ENCODE results near the gene GALNT12.

Gene GALNT12

DNA sequence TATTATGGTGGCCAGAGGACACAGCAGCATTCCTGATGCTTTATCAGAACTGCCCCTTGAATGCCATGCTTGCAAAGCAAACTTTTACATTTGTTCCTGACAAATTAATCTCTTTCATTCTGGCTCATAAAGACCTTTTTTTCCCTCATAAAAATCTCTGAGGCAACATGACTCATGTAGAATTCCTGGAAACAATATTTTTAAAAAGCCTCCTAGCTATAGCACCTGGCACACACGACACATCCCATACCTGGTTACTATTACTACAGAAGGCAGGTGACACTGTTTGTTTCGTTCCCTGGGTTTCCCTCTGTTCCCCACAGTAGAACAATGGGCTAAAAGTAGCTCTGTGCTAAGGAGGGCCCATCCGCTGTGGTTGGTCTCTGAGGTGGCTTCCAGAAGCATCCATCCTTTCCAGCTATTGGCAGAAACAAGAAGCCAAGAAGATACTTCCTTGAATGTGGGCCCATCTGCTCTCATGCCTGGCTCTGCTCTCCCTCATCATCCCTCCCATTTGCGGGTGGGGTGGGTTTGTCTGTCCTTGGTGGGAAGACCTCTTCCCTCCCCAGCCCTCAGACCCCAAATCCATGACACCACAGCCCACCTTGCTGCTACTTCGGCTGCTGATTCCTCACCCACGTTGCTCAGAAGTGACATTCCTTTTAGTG, 59.1 kb downstream of the GALNT12 start:
- no peaks in the 10 kb centered on the region for H3K36me3 ChIP-seq (ENCODE audit: insufficient read depth, low read length)
- no peaks in the 10 kb centered on the region for H3K9me3 ChIP-seq (ENCODE audit: insufficient read depth, low read depth, low read length)
- no peaks in the 10 kb centered on the region for H3K27me3 ChIP-seq (ENCODE audit: insufficient read depth, low read length)
- 80% methylated on average over 5 of the region's 6 CpGs for WGBS
- H3K4me3 ChIP-seq (ENCODE audit: low read length) = no peak overlapping the region
- H3K27ac ChIP-seq (ENCODE audit: low read depth, low read length) = no peak overlapping the region
- H3K4me1 ChIP-seq (ENCODE audit: insufficient read depth, low read length) = no peaks in the 10 kb centered on the region
- no peak overlapping the region for H3K9ac ChIP-seq (ENCODE audit: low read depth, low read length)

DNA sequence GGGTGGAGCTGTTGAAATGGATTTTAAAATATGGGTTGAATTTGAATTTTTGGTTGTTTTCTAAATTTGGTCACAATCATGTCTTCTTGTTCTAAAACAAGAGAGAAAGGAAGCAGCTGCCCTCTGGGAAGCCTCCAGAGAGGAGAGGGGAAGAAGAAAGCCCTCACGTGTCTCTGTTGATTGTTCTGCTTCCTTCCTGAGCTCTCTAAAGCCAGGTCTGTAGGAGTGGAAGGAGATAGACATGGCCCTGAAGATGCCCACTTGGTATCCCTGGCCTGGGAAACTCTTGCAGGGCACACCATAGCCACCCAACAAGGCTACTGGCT, 59.6 kb downstream of the GALNT12 start:
- no peaks in the 10 kb centered on the region for H3K36me3 ChIP-seq (ENCODE audit: insufficient read depth, low read length)
- no peak overlapping the region for H3K4me3 ChIP-seq (ENCODE audit: low read length)
- WGBS = 74% methylated on average over 1 of the region's 1 CpG
- H3K27ac ChIP-seq (ENCODE audit: low read depth, low read length) = no peak overlapping the region
- no peaks in the 10 kb centered on the region for H3K4me1 ChIP-seq (ENCODE audit: insufficient read depth, low read length)
- no peaks in the 10 kb centered on the region for H3K27me3 ChIP-seq (ENCODE audit: insufficient read depth, low read length)
- H3K9me3 ChIP-seq (ENCODE audit: insufficient read depth, low read depth, low read length) = no peaks in the 10 kb centered on the region
- no peak overlapping the region for H3K9ac ChIP-seq (ENCODE audit: low read depth, low read length)

DNA sequence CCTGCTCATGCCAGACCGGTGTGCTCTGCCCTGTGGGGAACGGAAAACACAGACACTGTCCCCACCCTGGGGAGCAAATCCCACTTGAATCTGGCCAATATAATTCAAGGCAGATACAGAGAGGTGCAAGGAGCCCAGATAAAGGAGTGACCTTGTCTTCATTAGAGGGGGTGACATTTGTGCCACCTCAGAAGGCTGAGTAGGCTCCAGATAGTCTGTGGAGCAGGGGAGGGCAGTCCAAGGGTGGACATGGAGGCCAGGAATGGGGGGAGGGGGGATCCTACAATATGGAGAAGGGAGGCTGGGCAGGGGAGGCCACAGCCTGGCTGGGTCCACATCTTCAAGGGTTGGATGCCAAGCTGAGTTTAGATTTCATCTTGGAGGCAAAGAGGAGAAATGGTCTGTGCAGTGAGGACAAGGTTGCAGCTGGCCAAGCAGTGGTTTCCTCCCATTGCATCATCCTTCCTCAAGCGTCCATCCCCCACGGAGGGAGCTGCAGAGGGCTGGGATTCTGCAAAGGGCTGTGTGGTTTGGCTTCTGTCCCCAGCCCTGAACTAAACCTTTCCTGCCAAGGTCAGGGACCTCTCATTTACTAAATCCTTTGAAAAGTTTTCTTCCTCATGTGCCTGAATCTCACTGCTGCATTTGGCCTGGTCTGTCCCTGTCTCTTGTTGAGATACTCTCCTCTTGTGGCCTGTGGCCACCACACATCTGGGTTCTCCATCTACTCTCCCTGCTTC, 60.1 kb downstream of the GALNT12 start:
- Histone ChIP-seq H3K36me3 (ENCODE audit: insufficient read depth, low read length) (no peaks in the 10 kb centered on the region), H3K4me1 (ENCODE audit: insufficient read depth, low read length) (no peaks in the 10 kb centered on the region), H3K9ac (ENCODE audit: low read depth, low read length) (no peak overlapping the region), H3K27ac (ENCODE audit: low read depth, low read length) (no peak overlapping the region), H3K9me3 (ENCODE audit: insufficient read depth, low read depth, low read length) (no peaks in the 10 kb centered on the region), H3K27me3 (ENCODE audit: insufficient read depth, low read length) (no peaks in the 10 kb centered on the region), H3K4me3 (ENCODE audit: low read length) (no peak overlapping the region)
- WGBS = 80% methylated on average over 4 of the region's 4 CpGs

DNA sequence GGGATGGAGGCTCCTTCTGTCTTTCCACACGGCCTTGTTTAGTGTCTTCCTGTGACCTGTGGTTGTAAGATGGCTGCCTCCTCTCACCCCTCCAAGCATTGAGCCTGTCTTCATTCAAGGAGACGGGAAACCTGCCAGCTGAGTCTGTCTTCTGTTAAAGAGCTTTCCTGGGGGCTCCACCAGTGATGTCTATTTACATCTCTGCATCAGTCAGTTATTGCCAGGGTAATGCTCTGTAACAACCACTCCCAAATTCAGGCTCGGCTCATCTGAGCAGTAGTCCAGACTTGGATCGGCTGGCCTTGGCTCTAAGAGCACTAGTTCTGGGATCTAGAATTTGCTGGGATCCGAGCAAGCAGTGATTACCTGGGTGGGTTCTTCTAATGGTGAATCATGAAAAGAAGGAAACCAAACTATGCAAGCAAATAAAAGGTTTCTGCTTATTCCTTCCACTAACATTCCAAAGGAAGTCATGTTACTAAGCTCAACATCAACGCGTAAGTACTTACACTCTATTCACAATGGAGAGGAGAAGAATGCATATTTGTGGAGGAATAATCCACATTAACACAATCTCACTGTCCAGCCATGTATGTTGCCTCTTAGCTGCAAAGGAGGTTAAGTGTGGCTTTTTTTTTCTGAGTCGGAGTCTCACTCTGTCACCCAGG, 61.7 kb downstream of the GALNT12 start:
- Histone ChIP-seq H3K9ac (ENCODE audit: low read depth, low read length) (no peak overlapping the region), H3K27ac (ENCODE audit: low read depth, low read length) (no peak overlapping the region), H3K4me1 (ENCODE audit: insufficient read depth, low read length) (no peaks in the 10 kb centered on the region), H3K9me3 (ENCODE audit: insufficient read depth, low read depth, low read length) (no peaks in the 10 kb centered on the region), H3K27me3 (ENCODE audit: insufficient read depth, low read length) (no peaks in the 10 kb centered on the region), H3K36me3 (ENCODE audit: insufficient read depth, low read length) (no peaks in the 10 kb centered on the region), H3K4me3 (ENCODE audit: low read length) (no peak overlapping the region)
- 91% methylated on average over 6 of the region's 8 CpGs for WGBS

DNA sequence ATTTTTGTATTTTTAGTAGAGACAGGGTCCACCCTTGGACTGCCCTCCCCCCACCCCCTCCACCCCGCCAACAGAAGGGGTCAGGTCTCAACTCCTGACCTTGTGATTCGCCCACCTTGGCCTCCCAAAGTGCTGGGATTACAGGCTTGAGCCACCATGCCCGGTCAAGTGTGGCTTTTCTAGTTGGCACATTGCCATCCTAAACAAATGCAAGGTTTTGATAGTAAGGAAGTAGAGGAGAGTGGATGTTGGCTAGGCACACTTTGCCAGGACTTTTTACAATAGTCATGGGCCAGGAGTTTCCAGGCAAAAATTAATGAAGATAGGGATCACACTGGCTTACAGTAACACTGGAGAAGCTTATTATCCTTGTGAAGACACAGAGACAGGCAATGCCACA, 62.4 kb downstream of the GALNT12 start:
- Histone ChIP-seq H3K36me3 (ENCODE audit: insufficient read depth, low read length) (no peaks in the 10 kb centered on the region), H3K9ac (ENCODE audit: low read depth, low read length) (no peak overlapping the region), H3K9me3 (ENCODE audit: insufficient read depth, low read depth, low read length) (no peaks in the 10 kb centered on the region), H3K27ac (ENCODE audit: low read depth, low read length) (no peak overlapping the region), H3K4me1 (ENCODE audit: insufficient read depth, low read length) (no peaks in the 10 kb centered on the region), H3K4me3 (ENCODE audit: low read length) (no peak overlapping the region), H3K27me3 (ENCODE audit: insufficient read depth, low read length) (no peaks in the 10 kb centered on the region)
- 86% methylated on average over 3 of the region's 3 CpGs for WGBS

DNA sequence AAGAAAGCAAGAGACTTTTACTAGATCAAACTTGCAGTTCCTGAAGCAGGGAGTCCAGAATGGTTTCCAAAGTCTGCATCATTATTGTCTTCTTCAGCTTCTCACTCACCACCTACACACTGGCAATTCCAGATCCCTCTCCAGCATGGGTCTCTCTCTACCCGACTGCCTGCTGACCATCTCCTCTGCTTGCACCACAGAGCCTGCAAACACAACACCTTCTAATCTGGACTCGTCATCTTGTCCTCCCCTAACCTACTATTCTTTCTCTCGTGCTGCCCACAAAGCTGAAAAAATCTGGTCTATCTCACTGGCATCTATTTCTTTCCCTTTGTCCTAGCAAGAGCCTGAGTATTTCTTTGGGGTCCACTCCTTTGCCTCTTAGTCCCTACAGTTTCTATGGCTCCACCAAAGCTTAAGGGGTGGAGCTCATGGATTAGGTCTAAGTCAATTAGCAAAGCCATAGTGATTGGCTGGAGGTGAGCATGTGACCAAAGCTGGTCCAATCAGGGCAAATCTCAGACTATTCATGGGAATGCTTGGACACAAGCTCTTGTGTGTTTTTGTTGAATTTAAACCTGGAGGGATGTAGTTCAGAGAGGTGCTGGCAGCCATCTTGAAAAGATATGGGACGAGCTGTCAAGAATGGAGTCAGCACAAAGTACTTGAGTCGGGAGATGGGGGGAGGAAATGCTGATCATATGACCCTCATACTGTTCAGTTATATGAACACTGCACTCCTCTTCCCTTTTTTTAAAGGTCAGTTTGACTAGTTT, 63.5 kb downstream of the GALNT12 start:
- Histone ChIP-seq H3K4me3 (ENCODE audit: low read length) (no peak overlapping the region), H3K36me3 (ENCODE audit: insufficient read depth, low read length) (no peaks in the 10 kb centered on the region), H3K9me3 (ENCODE audit: insufficient read depth, low read depth, low read length) (no peaks in the 10 kb centered on the region), H3K9ac (ENCODE audit: low read depth, low read length) (no peak overlapping the region), H3K27ac (ENCODE audit: low read depth, low read length) (no peak overlapping the region), H3K4me1 (ENCODE audit: insufficient read depth, low read length) (no peaks in the 10 kb centered on the region), H3K27me3 (ENCODE audit: insufficient read depth, low read length) (no peaks in the 10 kb centered on the region)
- WGBS = 83% methylated on average over 5 of the region's 5 CpGs

DNA sequence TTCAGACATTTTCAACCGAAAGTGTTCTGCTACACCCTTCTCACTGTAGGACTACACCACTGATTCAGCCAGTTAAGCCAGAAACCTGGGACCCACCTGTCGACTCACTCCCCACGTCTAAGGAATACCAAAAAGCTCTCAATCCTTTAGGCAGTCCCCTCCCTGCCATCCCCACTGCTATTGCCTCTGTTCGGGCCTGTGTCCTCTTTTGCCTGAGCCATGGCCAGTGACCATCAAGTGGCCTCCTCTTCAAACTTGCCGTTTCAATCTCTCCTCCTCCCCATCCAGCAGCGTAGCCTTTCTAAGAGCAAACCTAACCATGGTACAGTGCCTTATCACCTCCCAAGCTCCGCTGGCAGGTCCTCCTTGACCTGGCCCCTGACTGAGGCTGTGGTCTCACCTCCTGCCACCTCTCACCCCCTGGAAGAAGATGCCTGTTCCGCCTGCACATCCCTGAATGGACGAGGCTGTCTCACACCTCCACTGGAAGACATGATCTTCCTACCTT, 64.1 kb downstream of the GALNT12 start:
- H3K27me3 ChIP-seq (ENCODE audit: insufficient read depth, low read length) = no peaks in the 10 kb centered on the region
- no peak overlapping the region for H3K9ac ChIP-seq (ENCODE audit: low read depth, low read length)
- H3K9me3 ChIP-seq (ENCODE audit: insufficient read depth, low read depth, low read length) = no peaks in the 10 kb centered on the region
- no peaks in the 10 kb centered on the region for H3K4me1 ChIP-seq (ENCODE audit: insufficient read depth, low read length)
- H3K4me3 ChIP-seq (ENCODE audit: low read length) = no peak overlapping the region
- WGBS = 84% methylated on average over 9 of the region's 9 CpGs
- H3K36me3 ChIP-seq (ENCODE audit: insufficient read depth, low read length) = no peaks in the 10 kb centered on the region
- H3K27ac ChIP-seq (ENCODE audit: low read depth, low read length) = no peak overlapping the region

DNA sequence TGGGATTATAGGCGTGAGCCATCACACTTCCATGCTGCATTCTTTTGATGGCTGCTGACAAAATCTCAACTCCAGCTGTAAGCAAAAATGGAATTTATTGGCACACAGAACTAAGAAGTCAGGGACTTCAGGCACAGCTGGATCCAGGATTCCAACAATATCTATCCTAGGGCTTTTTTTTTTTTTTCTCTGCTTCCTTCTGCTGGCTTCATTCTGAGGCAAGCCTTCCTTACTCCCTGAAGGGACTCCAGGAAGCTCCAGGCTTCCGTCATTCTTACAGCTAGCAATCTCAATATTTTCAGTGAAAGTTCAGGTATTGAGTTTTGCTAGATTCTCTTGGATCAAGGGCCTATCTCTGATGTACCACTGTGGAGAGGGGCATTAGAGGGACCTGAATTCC, 66.1 kb downstream of the GALNT12 start:
- 95% methylated on average over 2 of the region's 2 CpGs for WGBS
- Histone ChIP-seq H3K4me3 (ENCODE audit: low read length) (no peak overlapping the region), H3K36me3 (ENCODE audit: insufficient read depth, low read length) (no peaks in the 10 kb centered on the region), H3K9me3 (ENCODE audit: insufficient read depth, low read depth, low read length) (no peaks in the 10 kb centered on the region), H3K27me3 (ENCODE audit: insufficient read depth, low read length) (no peaks in the 10 kb centered on the region), H3K27ac (ENCODE audit: low read depth, low read length) (no peak overlapping the region), H3K9ac (ENCODE audit: low read depth, low read length) (no peak overlapping the region), H3K4me1 (ENCODE audit: insufficient read depth, low read length) (no peaks in the 10 kb centered on the region)

DNA sequence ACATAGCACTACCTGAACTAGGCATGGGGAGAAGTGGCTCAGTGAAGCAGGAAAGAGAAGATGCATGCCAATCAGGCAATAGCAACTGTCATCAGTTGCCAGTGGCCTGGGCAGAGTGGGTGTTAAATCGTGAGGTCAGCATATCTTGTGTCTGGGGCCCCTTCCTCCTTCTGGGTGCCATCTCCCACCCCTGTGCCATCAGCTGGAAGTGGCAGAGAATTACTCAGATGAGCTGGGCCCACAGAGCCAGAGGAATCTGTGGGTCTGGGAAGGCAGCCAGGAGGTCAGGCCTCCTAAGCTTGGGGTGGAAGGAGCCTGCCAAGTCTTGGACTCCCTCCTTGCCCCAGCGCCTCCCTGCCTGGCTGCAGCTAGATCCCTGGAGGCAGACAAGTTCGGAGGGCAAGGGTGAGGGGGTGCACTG, 66.5 kb downstream of the GALNT12 start:
- Histone ChIP-seq H3K4me1 (ENCODE audit: insufficient read depth, low read length) (no peaks in the 10 kb centered on the region), H3K27ac (ENCODE audit: low read depth, low read length) (no peak overlapping the region), H3K4me3 (ENCODE audit: low read length) (no peak overlapping the region), H3K27me3 (ENCODE audit: insufficient read depth, low read length) (no peaks in the 10 kb centered on the region), H3K9ac (ENCODE audit: low read depth, low read length) (no peak overlapping the region), H3K9me3 (ENCODE audit: insufficient read depth, low read depth, low read length) (no peaks in the 10 kb centered on the region), H3K36me3 (ENCODE audit: insufficient read depth, low read length) (no peaks in the 10 kb centered on the region)
- WGBS = 78% methylated on average over 3 of the region's 3 CpGs

DNA sequence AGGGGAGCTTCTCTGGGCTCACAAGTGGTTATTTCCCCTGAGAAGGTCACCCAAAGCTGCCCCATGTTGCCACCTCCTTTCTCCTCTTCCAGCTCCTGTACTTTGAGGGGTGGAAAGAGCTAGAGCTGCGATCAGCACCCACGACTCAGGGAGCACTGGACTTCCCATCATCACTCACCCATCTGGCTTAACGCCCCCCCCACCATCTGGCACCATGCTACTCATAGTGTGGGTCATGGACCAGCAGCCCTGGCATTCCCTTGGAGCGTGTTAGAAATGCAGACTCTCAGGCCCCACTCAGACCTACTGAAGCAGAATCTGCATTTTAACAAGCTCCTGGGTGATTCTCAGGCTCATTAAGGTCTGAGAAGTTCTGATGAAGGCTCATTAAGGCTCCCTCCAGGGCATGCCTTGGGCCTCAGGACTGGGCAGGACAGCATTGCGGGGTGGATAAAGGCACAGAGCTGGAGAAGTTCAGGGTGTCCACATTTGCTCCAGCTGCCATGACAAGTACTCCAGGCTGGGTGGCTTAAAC, 67.3 kb downstream of the GALNT12 start:
- H3K27me3 ChIP-seq (ENCODE audit: insufficient read depth, low read length) = no peaks in the 10 kb centered on the region
- no peak overlapping the region for H3K9ac ChIP-seq (ENCODE audit: low read depth, low read length)
- 81% methylated on average over 5 of the region's 5 CpGs for WGBS
- no peak overlapping the region for H3K4me3 ChIP-seq (ENCODE audit: low read length)
- no peaks in the 10 kb centered on the region for H3K36me3 ChIP-seq (ENCODE audit: insufficient read depth, low read length)
- no peaks in the 10 kb centered on the region for H3K9me3 ChIP-seq (ENCODE audit: insufficient read depth, low read depth, low read length)
- H3K4me1 ChIP-seq (ENCODE audit: insufficient read depth, low read length) = no peaks in the 10 kb centered on the region
- no peak overlapping the region for H3K27ac ChIP-seq (ENCODE audit: low read depth, low read length)

DNA sequence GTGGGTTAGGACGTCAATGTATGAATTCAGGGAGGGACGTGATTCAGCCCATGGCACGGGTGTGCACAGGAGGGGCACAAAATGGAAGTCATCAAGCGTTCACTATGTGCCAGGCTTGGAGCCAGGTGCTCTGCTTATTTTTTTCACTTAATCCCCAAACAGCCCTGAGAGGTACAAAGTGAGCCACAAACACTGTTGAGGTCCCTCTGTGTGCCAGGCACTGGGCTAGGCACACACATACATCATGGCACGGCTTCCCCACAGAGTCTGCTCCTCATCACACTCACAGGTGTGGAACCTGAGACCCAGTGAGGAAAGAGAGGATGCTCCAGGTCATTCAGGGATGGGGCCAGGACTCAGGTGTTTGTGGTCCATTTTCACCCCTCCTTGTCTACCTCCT, 68.1 kb downstream of the GALNT12 start:
- Histone ChIP-seq H3K27ac (ENCODE audit: low read depth, low read length) (no peak overlapping the region), H3K36me3 (ENCODE audit: insufficient read depth, low read length) (no peaks in the 10 kb centered on the region), H3K9me3 (ENCODE audit: insufficient read depth, low read depth, low read length) (no peaks in the 10 kb centered on the region), H3K27me3 (ENCODE audit: insufficient read depth, low read length) (no peaks in the 10 kb centered on the region), H3K4me3 (ENCODE audit: low read length) (no peak overlapping the region), H3K4me1 (ENCODE audit: insufficient read depth, low read length) (no peaks in the 10 kb centered on the region), H3K9ac (ENCODE audit: low read depth, low read length) (no peak overlapping the region)
- WGBS = 87% methylated on average over 5 of the region's 5 CpGs

Measured in HUES64 (cell line).